Measurements from ENCODE around the gene GIPC3.

GIPC3 gene

GRCh38 chr19:3537438-3538240 is 47.6 kb upstream of the GIPC3 start:
- DNase-seq (ENCODE audit: low read depth), result no peak

GRCh38 chr19:3538258-3538929 is 46.9 kb upstream of the GIPC3 start:
- H3K4me3 ChIP-seq (ENCODE audit: low read depth, low read length), result no peak overlapping the region
- in situ Hi-C loops (cut with HindIII; ENCODE audit: low sequenced_read_pairs), result loop anchor here (5.0 kb wide), 1 partner anchor 84 kb away; no protein-coding TSS in a partner anchor

More at GRCh38 chr19:3537438-3538240, 47.6 kb upstream of the GIPC3 start:
- H3K4me3 ChIP-seq (ENCODE audit: low read depth, low read length), result no peak overlapping the region
- no peak for TF ChIP-seq CTCF (IDR thresholded peaks at IDR 0.05; ENCODE audit: low read depth, low read length, missing control alignments)
- in situ Hi-C loops (cut with HindIII; ENCODE audit: low sequenced_read_pairs), result loop anchor here (5.0 kb wide), 1 partner anchor 85 kb away; no protein-coding TSS in a partner anchor

GRCh38 chr19:3538965-3539755 is 46.1 kb upstream of the GIPC3 start, which contains the start of gene TEKTIP1:
Gene TEKTIP1, plus strand, starts transcription at chr19:3539174. Its CDS starts 4 bp downstream, at chr19:3539178.
- no peak within 1 kb of the TSS for H3K4me3 ChIP-seq (ENCODE audit: low read depth, low read length)
- in situ Hi-C loops (cut with HindIII; ENCODE audit: low sequenced_read_pairs), result loop anchor here (5.0 kb wide), 1 partner anchor 83 kb away; no protein-coding TSS in a partner anchor
- TF ChIP-seq CTCF (IDR thresholded peaks at IDR 0.05; ENCODE audit: low read depth, low read length, missing control alignments), result no peak
- DNase-seq (ENCODE audit: low read depth), result no peak

More at GRCh38 chr19:3538258-3538929, 46.9 kb upstream of the GIPC3 start:
- no peak for TF ChIP-seq CTCF (IDR thresholded peaks at IDR 0.05; ENCODE audit: low read depth, low read length, missing control alignments)
- DNase-seq (ENCODE audit: low read depth), result no peak

GRCh38 chr19:3539756-3540118 is 45.5 kb upstream of the GIPC3 start:
- in situ Hi-C loops (cut with HindIII; ENCODE audit: low sequenced_read_pairs), result loop anchor here (5.0 kb wide), 1 partner anchor 83 kb away; no protein-coding TSS in a partner anchor
- no peak for DNase-seq (ENCODE audit: low read depth)
- no peak overlapping the region for H3K4me3 ChIP-seq (ENCODE audit: low read depth, low read length)
- no peak for TF ChIP-seq CTCF (IDR thresholded peaks at IDR 0.05; ENCODE audit: low read depth, low read length, missing control alignments)

GRCh38 chr19:3543150-3544057 is 41.9 kb upstream of the GIPC3 start:
- no peak for DNase-seq (ENCODE audit: low read depth)
- in situ Hi-C loops (cut with HindIII; ENCODE audit: low sequenced_read_pairs), result no loop called here
- TF ChIP-seq CTCF (IDR thresholded peaks at IDR 0.05; ENCODE audit: low read depth, low read length, missing control alignments), result no peak
- no peak overlapping the region for H3K4me3 ChIP-seq (ENCODE audit: low read depth, low read length)

Measured in astrocyte of the cerebellum (primary cell).